ENCODE data around the gene CA6.
"Not testable (repeated sequence)": the region's sequence is repeated elsewhere in the genome, so short reads cannot be mapped to it uniquely, and the experiment has no call there.

Gene CA6

GRCh38 chr1:8945568-8945967 lies at the start of gene CA6:
CA6 (plus strand) TSS chr1:8945868; CDS start chr1:8945887, 19 bp downstream.
- no peak for DNase-seq (ENCODE audit: low read depth)

- DNase-seq (ENCODE audit: low read depth): not testable (repeated sequence)
Measured at GRCh38 chr1:8896775-8897174, 48.9 kb upstream of the CA6 start.

- DNase-seq (ENCODE audit: low read depth): not testable (repeated sequence)
Measured at GRCh38 chr1:8897505-8897904, 48.2 kb upstream of the CA6 start.

GRCh38 chr1:8898418-8898817 lies 47.2 kb upstream of the CA6 start:
- not testable (repeated sequence) for DNase-seq (ENCODE audit: low read depth)

GRCh38 chr1:8899046-8899445 lies 46.6 kb upstream of the CA6 start:
- no peak for DNase-seq (ENCODE audit: low read depth)

- DNase-seq (ENCODE audit: low read depth): not testable (repeated sequence)
Measured at GRCh38 chr1:8900684-8901083, 45.0 kb upstream of the CA6 start.

- DNase-seq (ENCODE audit: low read depth): peak; percentile 36
Measured at GRCh38 chr1:8902765-8903164, 42.9 kb upstream of the CA6 start.

- no peak for DNase-seq (ENCODE audit: low read depth)
Measured at GRCh38 chr1:8903410-8903809, 42.3 kb upstream of the CA6 start.

GRCh38 chr1:8903908-8904650 lies 41.6 kb upstream of the CA6 start:
- DNase-seq (ENCODE audit: low read depth): peak; percentile 96

GRCh38 chr1:8905582-8906191 lies 40.0 kb upstream of the CA6 start:
- peak; percentile 65 for DNase-seq (ENCODE audit: low read depth)

- DNase-seq (ENCODE audit: low read depth): no peak
Measured at GRCh38 chr1:8908388-8909151, 37.1 kb upstream of the CA6 start.

- no peak for DNase-seq (ENCODE audit: low read depth)
Measured at GRCh38 chr1:8910331-8910730, 35.3 kb upstream of the CA6 start.

- no peak for DNase-seq (ENCODE audit: low read depth)
Measured at GRCh38 chr1:8910914-8911313, 34.8 kb upstream of the CA6 start.

GRCh38 chr1:8911416-8912309 lies 34.0 kb upstream of the CA6 start:
- DNase-seq (ENCODE audit: low read depth): no peak

GRCh38 chr1:8913457-8913856 lies 32.2 kb upstream of the CA6 start:
- no peak for DNase-seq (ENCODE audit: low read depth)

- no peak for DNase-seq (ENCODE audit: low read depth)
Measured at GRCh38 chr1:8914466-8914865, 31.2 kb upstream of the CA6 start.

GRCh38 chr1:8915446-8915845 lies 30.2 kb upstream of the CA6 start:
- DNase-seq (ENCODE audit: low read depth): no peak

GRCh38 chr1:8917536-8917935 lies 28.1 kb upstream of the CA6 start:
- DNase-seq (ENCODE audit: low read depth): peak; percentile 24

- no peak for DNase-seq (ENCODE audit: low read depth)
Measured at GRCh38 chr1:8922962-8923361, 22.7 kb upstream of the CA6 start.

GRCh38 chr1:8925406-8925805 lies 20.3 kb upstream of the CA6 start:
- no peak for DNase-seq (ENCODE audit: low read depth)

- no peak for DNase-seq (ENCODE audit: low read depth)
Measured at GRCh38 chr1:8925960-8926359, 19.7 kb upstream of the CA6 start.
